Left ventricle myocardium superior (tissue), 1 donor: ENCODE data around the gene SCN7A. TPM values are rescaled to one million over a fixed set of nuclear protein-coding genes. Genes with fewer than 3 reads are reported as not detected.

Experiments
- ATAC-seq: fragments of 200-7000 bp; cut with Tn5 transposase; one replicate; pipeline ENCODE4 v1.9.1; 2020; ENCODE audit warnings: mild to moderate bottlenecking, moderate library complexity
- DNase-seq: peaks from one replicate; pipeline ENCODE4 v3.0.0-alpha.2; 2020
- intact Hi-C: fragments of 100-400 bp; cut with micrococcal nuclease; formaldehyde crosslinking; loops from one replicate; pipeline ENCODE4 v1.11.0; 2022
- long read RNA-seq: library from polyadenylated mRNA; unstranded; transcript quantifications from one replicate; pipeline ENCODE4 v2.0.0, GENCODE V29; 2021
- total RNA-seq: library from RNA; stranded (reverse); fragmentation: NEBNext Ultra II Directional; extraction: Animal tissue kit (Norgen Biotek cat#: 25700); gene quantifications from one replicate; pipeline ENCODE4 v1.2.1, GENCODE V29; 2021
- donor health status: DM: no; HTN: yes; CAD: no; lungs with severe emphysema.

The SCN7A gene
- 28.5 TPM for total RNA-seq
- long read RNA-seq, full-length matches to known transcripts: 6 of 18 reads
- long read RNA-seq, partial matches to known transcripts: 7 of 18 reads
- long read RNA-seq, other reads (novel, unspliced or antisense): 5 of 18 reads

DNA sequence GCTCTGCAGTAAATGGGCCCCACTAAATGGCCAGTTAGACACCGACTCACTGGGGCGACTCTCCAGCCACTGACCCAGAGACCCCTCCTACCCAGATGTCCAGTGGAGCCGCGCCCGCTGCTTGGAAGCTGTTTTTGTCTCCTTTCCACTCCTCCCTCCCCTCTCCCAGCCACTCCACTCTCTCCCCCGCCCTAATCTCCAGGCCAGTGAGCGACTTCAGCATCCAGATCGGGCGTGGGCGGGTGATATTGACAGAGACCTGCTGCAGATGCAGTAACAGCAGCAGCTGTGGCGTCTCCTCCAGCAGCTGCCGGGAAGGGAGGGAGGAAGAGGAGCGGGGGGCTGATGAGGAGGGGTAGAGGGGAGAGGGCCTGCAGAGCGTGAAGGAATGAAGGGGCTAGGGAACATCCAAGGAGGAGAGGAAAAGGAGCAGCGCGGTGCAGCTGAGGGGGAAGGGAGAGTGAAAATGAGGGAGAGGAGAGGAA lies at the start of gene SCN7A:
TSS of gene SCN7A (minus strand) at position 110 of the 485 bp plus-strand sequence. CDS start 16,553 bp downstream, outside the sequence.
- DNase-seq (peak; percentile 94), ATAC-seq (peak; percentile 97)
- intact Hi-C loops: no loop called here

- ATAC-seq (peak; percentile 83), DNase-seq (no peak)
- intact Hi-C loops: no loop called here
Observed at GRCh38 chr2:166539340-166540162, 45.5 kb upstream of the SCN7A start.

- DNase-seq (no peak), ATAC-seq (no peak)
- intact Hi-C loops: no loop called here
Observed at GRCh38 chr2:166536111-166536510, 42.1 kb upstream of the SCN7A start.

- ATAC-seq (no peak), DNase-seq (no peak)
- intact Hi-C loops: no loop called here
Observed at GRCh38 chr2:166521155-166521554, 27.1 kb upstream of the SCN7A start.

- intact Hi-C loops: no loop called here
- ATAC-seq (no peak), DNase-seq (no peak)
Observed at GRCh38 chr2:166520604-166521003, 26.6 kb upstream of the SCN7A start.

GRCh38 chr2:166519391-166519962 lies 25.4 kb upstream of the SCN7A start:
- ATAC-seq (peak; percentile 72), DNase-seq (peak; percentile 16)
- intact Hi-C loops: no loop called here

DNA sequence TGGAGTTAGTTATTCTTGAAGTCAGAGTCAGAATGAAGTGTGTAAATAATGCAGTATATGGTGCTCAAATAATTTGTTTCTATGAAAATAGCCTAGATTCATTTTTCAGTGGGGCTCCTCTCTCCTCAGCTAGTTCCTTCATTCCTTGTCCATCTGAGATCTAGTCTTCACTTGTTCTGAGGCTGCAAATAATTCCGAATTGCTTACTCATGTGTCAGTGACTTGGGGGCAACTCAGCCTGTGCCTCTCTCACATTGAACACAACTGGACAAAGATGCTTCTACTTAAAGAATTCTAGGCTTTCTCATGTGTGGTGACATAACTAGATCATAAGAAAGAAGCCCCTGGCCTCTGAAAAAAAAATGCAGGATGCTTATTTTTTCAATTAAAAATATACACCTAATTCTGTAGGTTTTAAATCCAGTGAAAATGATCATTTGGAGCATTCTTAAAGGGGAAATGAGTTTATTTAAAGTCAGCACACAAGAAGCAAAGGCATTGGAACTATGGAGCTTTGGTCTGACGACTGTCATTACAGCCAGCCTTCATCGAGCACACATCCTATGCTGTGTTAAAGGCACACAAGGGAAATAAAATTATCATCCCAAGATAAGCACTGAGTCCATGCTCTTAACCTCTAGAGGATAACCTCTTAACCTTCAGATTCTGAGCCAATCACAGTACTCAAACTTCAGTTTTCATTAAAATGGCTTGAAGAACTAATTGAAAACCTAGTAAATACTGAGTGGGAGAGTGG lies 24.8 kb upstream of the SCN7A start:
- intact Hi-C loops: no loop called here
- ATAC-seq: peak; percentile 66

GRCh38 chr2:166517533-166518061 lies 23.5 kb upstream of the SCN7A start:
- ATAC-seq (no peak), DNase-seq (no peak)
- intact Hi-C loops: no loop called here

More for the DNA sequence above, 24.8 kb upstream of the SCN7A start:
- no peak for DNase-seq

DNA sequence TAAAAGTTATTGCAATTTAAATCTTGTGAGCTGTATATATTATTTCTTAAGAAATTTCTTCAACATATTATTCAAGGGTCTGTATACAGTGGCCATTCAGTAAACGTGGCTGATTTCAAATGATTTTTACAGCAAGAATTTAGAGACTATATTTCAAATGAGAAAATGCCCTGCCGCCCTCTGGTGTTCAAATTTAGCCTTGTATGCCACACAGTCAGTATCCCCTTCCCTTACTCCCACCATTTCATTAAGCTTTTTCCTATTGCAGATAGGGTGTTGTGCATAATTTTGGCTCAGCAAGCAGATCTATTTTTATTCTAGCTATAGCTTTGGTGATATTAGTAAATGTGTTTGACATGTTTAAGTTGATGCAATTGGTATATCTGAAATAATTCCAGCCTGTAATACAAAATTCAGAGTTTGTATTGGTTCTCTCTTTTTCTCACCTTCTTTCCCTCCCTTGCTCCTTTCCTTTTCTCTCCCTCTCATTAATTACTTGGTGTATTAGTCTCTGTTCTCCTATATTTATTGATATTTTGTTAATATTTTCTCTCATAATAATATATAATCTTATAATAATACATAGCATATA lies 22.8 kb upstream of the SCN7A start:
- ATAC-seq (peak; percentile 67), DNase-seq (peak; percentile 30)
- intact Hi-C loops: no loop called here

DNA sequence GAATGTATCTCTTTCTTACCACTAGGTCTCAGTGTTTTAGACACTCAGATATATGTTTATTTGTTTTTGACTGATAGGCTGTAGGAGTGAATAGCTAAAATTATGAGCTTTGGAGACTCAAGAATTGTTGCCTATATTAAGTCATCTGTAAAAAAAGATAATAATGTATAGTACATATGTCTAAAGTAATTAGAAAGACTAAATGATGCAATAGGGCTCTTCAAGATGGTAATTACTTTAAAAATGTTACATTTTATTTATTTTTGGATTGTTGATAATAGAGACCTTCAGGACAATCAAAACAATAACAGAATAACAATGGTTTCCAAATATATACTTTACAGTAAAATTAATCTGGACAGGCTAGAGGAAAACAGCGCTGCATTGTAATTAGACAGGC lies 19.9 kb upstream of the SCN7A start:
- intact Hi-C loops: no loop called here
- ATAC-seq: no peak
- no peak for DNase-seq

DNA sequence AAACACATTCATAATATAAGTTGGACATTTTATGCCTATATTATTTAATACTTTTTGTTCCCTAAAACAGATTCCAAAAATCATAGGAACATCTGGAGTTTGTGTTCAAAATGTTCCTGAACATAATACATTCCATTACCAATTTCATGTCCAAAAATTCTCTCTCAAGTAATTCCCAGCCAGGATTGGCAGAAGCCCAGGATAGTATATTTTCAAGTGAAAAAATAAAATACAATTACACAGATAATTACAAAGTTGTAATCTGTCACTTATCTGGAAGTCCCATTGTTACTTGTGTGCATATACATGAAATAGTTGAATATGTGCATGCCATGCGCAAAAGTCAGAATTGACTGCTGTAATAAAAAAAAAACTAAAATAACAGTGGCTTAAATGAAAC lies 5.2 kb upstream of the SCN7A start:
- DNase-seq: no peak
- ATAC-seq: no peak
- intact Hi-C loops: no loop called here

- ATAC-seq (no peak), DNase-seq (no peak)
- intact Hi-C loops: no loop called here
Observed at GRCh38 chr2:166491461-166491860, 2.6 kb downstream of the SCN7A start.

- ATAC-seq (peak; percentile 79), DNase-seq (peak; percentile 27)
- intact Hi-C loops: no loop called here
Observed at GRCh38 chr2:166487171-166487570, 6.9 kb downstream of the SCN7A start.

GRCh38 chr2:166485558-166486178 lies 8.4 kb downstream of the SCN7A start:
- DNase-seq (no peak), ATAC-seq (peak; percentile 87)
- intact Hi-C loops: no loop called here

DNA sequence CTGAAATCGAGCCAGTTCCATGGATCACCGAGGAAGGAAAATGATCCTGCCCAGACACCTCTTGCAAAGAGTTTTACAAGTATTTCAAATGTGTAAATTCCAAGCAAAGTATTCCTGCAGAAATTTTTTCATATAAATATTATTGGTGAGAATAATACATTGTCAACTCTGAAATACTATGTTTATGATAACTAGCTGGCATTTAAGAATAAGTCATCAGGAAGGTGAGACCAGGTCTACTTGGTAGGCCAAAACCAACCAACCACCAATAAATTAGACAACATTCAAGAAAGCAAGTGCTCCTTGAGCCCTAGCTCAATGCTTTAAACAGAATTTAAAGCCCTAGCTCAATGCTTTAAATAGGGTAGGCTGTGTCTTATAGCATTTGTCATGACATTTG lies 21.7 kb downstream of the SCN7A start:
- intact Hi-C loops: no loop called here
- DNase-seq (no peak), ATAC-seq (no peak)

DNA sequence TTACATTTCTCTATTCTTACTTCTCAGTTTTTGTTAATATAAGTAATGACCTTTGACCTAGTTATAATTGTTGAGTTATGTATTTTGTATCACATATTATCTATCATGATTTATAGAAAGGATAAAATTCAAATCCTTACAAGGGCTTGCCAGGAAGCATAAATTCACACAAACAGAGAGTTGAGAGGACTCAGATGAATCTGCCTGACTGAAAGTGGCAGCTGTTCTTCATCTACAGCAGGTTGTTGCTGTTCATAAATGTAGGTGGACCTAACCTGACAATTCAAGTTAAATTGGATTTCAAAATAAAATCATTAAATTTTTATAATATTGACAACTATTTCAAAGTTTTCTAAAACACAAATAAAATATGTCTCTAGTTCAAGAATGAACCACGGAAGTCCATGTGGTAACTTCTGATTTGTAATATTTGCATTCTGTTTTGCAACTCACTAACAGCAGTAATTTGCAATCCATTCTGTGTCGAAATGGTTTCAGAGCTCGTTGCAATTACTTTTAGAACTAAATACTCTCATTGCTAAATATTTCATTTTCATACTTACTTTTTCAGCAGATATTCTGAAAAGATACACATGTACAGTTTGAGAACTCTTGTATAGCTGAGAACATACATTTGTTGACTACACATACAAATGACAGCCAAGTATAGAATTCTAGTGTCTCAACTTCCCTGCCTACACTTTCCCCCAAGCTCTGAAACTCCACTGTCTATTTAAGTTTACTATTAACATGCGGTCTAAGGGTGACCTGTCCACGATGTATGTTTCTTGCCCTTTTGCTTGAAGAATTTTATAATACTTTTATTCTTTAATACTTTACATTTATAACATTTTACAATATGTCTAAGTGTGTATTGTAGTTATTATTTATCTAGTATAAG lies 25.7 kb downstream of the SCN7A start:
- DNase-seq (no peak), ATAC-seq (no peak)
- intact Hi-C loops: no loop called here

GRCh38 chr2:166464187-166464586 lies 29.9 kb downstream of the SCN7A start:
- DNase-seq (no peak), ATAC-seq (no peak)
- intact Hi-C loops: no loop called here

GRCh38 chr2:166463640-166464039 lies 30.4 kb downstream of the SCN7A start:
- no peak for DNase-seq
- intact Hi-C loops: no loop called here
- no peak for ATAC-seq
